ENCODE results near the gene PARVA.

DNA sequence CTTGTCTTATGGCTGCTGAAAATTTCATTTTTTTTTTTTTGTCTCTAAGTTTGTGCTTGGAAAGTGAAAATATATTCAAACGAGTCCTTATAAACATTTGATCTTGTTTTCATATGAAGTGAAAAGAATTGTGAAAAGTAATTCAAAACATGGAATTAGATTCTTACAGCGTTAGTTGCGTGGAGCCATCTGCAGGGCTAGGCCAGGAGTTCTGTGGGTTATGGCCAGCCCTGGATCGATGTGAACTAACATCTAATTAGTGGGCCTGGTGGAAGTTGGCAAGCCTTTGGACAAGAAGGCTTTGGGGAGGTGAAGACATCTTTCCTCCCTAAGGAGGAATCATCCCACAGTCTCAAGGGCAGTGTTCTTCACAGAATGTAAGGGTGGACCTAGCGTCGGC is 37.2 kb downstream of the PARVA start:
- TF ChIP-seq CTCF (IDR thresholded peaks at IDR 0.05) (no peak), SIN3A (IDR thresholded peaks at IDR 0.05; ENCODE audit: borderline replicate concordance, insufficient read depth, low read depth, low read length) (no peak), POLR2AphosphoS5 (IDR thresholded peaks at IDR 0.05; ENCODE audit: low read depth, low read length) (no peak), TCF7L2 (IDR thresholded peaks at IDR 0.05; ENCODE audit: low read depth, low read length) (no peak)
- TF ChIP-seq, protein P1, sequence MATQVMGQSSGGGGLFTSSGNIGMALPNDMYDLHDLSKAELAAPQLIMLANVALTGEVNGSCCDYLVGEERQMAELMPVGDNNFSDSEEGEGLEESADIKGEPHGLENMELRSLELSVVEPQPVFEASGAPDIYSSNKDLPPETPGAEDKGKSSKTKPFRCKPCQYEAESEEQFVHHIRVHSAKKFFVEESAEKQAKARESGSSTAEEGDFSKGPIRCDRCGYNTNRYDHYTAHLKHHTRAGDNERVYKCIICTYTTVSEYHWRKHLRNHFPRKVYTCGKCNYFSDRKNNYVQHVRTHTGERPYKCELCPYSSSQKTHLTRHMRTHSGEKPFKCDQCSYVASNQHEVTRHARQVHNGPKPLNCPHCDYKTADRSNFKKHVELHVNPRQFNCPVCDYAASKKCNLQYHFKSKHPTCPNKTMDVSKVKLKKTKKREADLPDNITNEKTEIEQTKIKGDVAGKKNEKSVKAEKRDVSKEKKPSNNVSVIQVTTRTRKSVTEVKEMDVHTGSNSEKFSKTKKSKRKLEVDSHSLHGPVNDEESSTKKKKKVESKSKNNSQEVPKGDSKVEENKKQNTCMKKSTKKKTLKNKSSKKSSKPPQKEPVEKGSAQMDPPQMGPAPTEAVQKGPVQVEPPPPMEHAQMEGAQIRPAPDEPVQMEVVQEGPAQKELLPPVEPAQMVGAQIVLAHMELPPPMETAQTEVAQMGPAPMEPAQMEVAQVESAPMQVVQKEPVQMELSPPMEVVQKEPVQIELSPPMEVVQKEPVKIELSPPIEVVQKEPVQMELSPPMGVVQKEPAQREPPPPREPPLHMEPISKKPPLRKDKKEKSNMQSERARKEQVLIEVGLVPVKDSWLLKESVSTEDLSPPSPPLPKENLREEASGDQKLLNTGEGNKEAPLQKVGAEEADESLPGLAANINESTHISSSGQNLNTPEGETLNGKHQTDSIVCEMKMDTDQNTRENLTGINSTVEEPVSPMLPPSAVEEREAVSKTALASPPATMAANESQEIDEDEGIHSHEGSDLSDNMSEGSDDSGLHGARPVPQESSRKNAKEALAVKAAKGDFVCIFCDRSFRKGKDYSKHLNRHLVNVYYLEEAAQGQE (IDR thresholded peaks at IDR 0.05; ENCODE audit: insufficient read depth in 1 of 2, low read depth in 2 of 2, low read length in 1 of 2) = no peak

All from Panc1 (cell line).